Stimulated activated CD4-positive, alpha-beta T cell treated with anti-CD3 and anti-CD28 coated beads, Interleukin-4, amount 100 ng/mL, for 4 hours (primary cell): ENCODE results near the gene POLRMT.
"Not testable (repeated sequence)": the region's sequence is repeated elsewhere in the genome, so short reads cannot be mapped to it uniquely, and the experiment has no call there.

Source experiments
- DNase-seq, 2 experiments: peaks; one replicate each; pipeline ENCODE4 v3.0.0-alpha.2; 2020

POLRMT gene

GRCh38 chr19:590750-591098, 42.6 kb downstream of the POLRMT start:
- DNase-seq: no peak

GRCh38 chr19:590396-590745, 43.0 kb downstream of the POLRMT start:
- no peak for DNase-seq

GRCh38 chr19:589693-590395, 43.5 kb downstream of the POLRMT start, which contains the start of gene HCN2:
HCN2 (plus strand) TSS chr19:589881; CDS start chr19:589946, 65 bp downstream.
- no peak for DNase-seq

GRCh38 chr19:588741-589692, 44.3 kb downstream of the POLRMT start:
- no peak for DNase-seq

GRCh38 chr19:588093-588740, 45.1 kb downstream of the POLRMT start:
- peak; percentile 60 to 63 for DNase-seq

GRCh38 chr19:585551-586110, 47.7 kb downstream of the POLRMT start:
- no peak for DNase-seq

GRCh38 chr19:585146-585545, 48.2 kb downstream of the POLRMT start:
- DNase-seq: not testable (repeated sequence)

GRCh38 chr19:584240-585001, 48.9 kb downstream of the POLRMT start:
- DNase-seq: peak; percentile 50 to 67

- no peak for DNase-seq
Measured at GRCh38 chr19:583968-584239, 49.4 kb downstream of the POLRMT start.

GRCh38 chr19:583198-583967, 50.0 kb downstream of the POLRMT start:
- DNase-seq: no peak

GRCh38 chr19:582497-583197, 50.7 kb downstream of the POLRMT start:
- no peak for DNase-seq

GRCh38 chr19:581399-582111, 51.8 kb downstream of the POLRMT start:
- DNase-seq: no peak

GRCh38 chr19:580274-580835, 53.0 kb downstream of the POLRMT start:
- no peak for DNase-seq

GRCh38 chr19:579842-580155, 53.5 kb downstream of the POLRMT start:
- no peak for DNase-seq

- DNase-seq: no peak
Measured at GRCh38 chr19:579111-579841, 54.1 kb downstream of the POLRMT start.

GRCh38 chr19:577439-578392, 55.6 kb downstream of the POLRMT start:
- DNase-seq: no peak

GRCh38 chr19:576768-577438, 56.4 kb downstream of the POLRMT start:
- DNase-seq: no peak
